Measurements from ENCODE around the gene SPSB2. TPM values are rescaled to one million over a fixed set of nuclear protein-coding genes. Genes with fewer than 3 reads are reported as not detected.
A peak's percentile ranks its signal among the peaks of the same experiment; 100 is the strongest.

The SPSB2 gene
- total and polyA plus RNA-seq, 9 of the 15 experiments (the other 6 are each of a cell fraction or from before 2014, with no cell fraction given), result 0.10 to 10.6 (median 1.9) TPM

- TF ChIP-seq ZNF253 (CRISPR knock-in tag; conservative IDR thresholded peaks at IDR 0.05), result no peak
- TF ChIP-seq NR1H2 (CRISPR knock-in tag; IDR thresholded peaks at IDR 0.05), result no peak
- no peak for TF ChIP-seq ZNF174 (CRISPR knock-in tag; IDR thresholded peaks at IDR 0.05)
- TF ChIP-seq, protein P1, sequence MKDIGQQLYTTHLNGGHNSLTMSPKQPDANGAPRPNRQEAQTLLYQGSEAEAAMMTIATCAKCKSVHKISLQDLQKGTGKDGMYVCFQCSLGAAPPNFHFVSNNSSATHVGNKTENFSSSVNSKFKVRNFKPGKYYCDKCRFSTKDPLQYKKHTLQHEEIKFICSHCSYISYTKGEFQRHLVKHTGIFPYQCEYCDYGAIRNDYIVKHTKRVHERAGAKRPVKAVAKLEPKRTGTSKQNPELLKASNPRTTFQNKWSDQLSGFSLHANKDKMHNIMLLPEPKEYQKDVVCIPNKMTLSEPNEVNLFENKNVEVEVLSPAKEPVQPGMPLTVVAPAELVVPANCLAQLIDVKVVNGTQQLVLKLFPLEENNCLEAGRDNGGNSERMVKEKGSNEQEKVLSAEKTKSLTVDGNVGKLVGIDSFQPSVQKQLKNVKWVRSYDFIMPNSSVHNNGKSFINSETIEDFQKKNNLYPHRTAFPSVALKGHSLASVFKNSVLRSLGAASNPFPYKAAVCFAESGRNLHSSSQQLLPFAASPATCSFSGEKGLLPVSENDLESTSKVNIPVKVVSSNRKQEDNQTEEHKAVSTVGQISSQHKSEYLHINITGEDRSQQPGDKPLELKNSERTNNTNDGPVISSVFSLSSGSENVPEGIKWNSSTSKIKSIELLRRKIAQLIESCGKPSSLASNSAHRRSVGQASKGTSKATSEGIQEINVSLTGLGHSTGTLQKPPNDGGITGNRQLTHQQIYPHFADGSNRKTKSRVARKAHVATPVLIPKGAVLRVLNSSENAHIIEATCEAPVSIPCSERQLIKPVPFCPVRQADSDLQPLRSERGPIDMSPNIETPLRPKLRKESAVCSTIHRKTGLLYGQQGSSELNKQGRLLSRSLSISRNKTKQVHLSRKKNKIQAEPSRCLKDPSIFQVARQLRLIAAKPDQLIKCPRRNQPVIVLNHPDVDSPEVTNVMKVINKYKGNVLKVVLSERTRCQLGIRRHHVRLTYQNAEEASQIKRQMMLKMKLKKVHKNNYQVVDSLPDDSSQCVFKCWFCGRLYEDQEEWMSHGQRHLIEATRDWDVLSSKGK (CRISPR knock-in tag; IDR thresholded peaks at IDR 0.05), result no peak
- TF ChIP-seq ZFP36 (IDR thresholded peaks at IDR 0.05; ENCODE audit: low read depth, low read length, partially characterized antibody), result no peak
- peak; percentile 72 for TF ChIP-seq VEZF1 (CRISPR knock-in tag; IDR thresholded peaks at IDR 0.05)
- no peak for TF ChIP-seq ZNF165 (CRISPR knock-in tag; IDR thresholded peaks at IDR 0.05; ENCODE audit: borderline replicate concordance)
- TF ChIP-seq TRIM24 (IDR thresholded peaks at IDR 0.05), result 0 out of 4 replicates have a peak, but pooled peaks of 1 of the 2 experiments have one; percentile 10
- TF ChIP-seq SP1 (CRISPR knock-in tag; IDR thresholded peaks at IDR 0.05), result peak; percentile 89
- peak in 1 of 2 experiments; percentile 26; a peak in 1 of 4 replicates for TF ChIP-seq SIN3A (IDR thresholded peaks at IDR 0.05; ENCODE audit: borderline replicate concordance in 2 of 2, control insufficient read depth in 1 of 2, low read depth in 2 of 2, low read length in 2 of 2)
- TF ChIP-seq KLF13 (tag; IDR thresholded peaks at IDR 0.05; ENCODE audit: borderline replicate concordance, low read depth), result peak; percentile 57; the same call in 1 of the 2 replicates
- TF ChIP-seq GATAD2B (IDR thresholded peaks at IDR 0.05; ENCODE audit: borderline replicate concordance), result no peak
- no peak for TF ChIP-seq POLR2AphosphoS2 (IDR thresholded peaks at IDR 0.05; ENCODE audit: low read length)
- no peak for TF ChIP-seq SMAD3 (CRISPR knock-in tag; conservative IDR thresholded peaks at IDR 0.05)
- TF ChIP-seq GATA2 (CRISPR knock-in tag; IDR thresholded peaks at IDR 0.05), result no peak
- no peak for TF ChIP-seq ZNF146 (CRISPR knock-in tag; IDR thresholded peaks at IDR 0.05; ENCODE audit: unreplicated experiment)
- no peak for TF ChIP-seq PHB2 (IDR thresholded peaks at IDR 0.05; ENCODE audit: low read depth)
- TF ChIP-seq NCOA2 (IDR thresholded peaks at IDR 0.05; ENCODE audit: partially characterized antibody in 2 of 2), result no peak
- TF ChIP-seq, protein P2, sequence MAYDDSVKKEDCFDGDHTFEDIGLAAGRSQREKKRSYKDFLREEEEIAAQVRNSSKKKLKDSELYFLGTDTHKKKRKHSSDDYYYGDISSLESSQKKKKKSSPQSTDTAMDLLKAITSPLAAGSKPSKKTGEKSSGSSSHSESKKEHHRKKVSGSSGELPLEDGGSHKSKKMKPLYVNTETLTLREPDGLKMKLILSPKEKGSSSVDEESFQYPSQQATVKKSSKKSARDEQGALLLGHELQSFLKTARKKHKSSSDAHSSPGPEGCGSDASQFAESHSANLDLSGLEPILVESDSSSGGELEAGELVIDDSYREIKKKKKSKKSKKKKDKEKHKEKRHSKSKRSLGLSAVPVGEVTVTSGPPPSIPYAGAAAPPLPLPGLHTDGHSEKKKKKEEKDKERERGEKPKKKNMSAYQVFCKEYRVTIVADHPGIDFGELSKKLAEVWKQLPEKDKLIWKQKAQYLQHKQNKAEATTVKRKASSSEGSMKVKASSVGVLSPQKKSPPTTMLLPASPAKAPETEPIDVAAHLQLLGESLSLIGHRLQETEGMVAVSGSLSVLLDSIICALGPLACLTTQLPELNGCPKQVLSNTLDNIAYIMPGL (CRISPR knock-in tag; IDR thresholded peaks at IDR 0.05), result no peak
- no peak for TF ChIP-seq RAD21 (CRISPR knock-in tag; conservative IDR thresholded peaks at IDR 0.05 in 1 of 2, IDR thresholded peaks at IDR 0.05 in 1 of 2)
- no peak for TF ChIP-seq GTF2E2 (tag; IDR thresholded peaks at IDR 0.05)
Observed at GRCh38 chr12:6873094-6874014, at the start of gene SPSB2 (continued).

Measured in K562 (cell line).